ENCODE results near the gene CDH4. TPM values are rescaled to one million over a fixed set of nuclear protein-coding genes. Genes with fewer than 3 reads are reported as not detected.

CDH4 gene
- total and polyA plus RNA-seq, 2 of the 8 experiments (the other 6 are each of a cell fraction or from before 2014, with no cell fraction given) = 4.3 to 7.9 TPM

DNA sequence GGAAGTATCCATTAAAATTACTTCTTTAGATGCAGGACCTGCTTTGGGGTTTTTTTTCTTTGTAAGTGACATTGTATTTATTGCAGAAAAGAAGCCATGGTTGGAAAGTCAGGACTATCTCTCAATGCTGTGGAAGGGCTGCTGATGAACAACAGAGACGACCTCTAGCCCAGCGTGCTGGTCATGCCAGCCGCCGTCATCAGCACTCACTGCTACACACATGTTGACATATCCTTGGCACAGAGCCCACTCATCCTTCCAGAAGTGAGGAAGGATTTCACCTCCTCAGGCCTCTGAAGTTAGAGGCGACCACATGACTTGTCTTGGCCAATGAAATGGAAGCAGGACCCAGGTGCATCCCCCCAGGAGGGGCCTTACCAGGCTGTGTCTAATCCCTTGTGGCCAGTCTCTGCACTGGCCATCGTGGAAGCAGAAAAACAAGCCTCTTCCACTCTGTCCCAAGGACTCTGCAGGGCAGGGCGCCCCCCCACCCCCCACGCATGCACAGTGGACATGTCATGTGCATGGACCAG lies 470.2 kb downstream of the CDH4 start:
- Histone ChIP-seq H2AK5ac (ENCODE audit: low read depth, low read length) (no peak overlapping the region), H3K4ac (replicated peaks; ENCODE audit: insufficient read length, low read depth, low read length) (no peak overlapping the region), H2BK120ac (replicated peaks; ENCODE audit: low read depth, low read length) (no peak overlapping the region), H3K23me2 (ENCODE audit: low read depth, low read length) (peaks cover 3% of the 10 kb centered on the region; the same call in 1 of the 2 replicates), H4K5ac (ENCODE audit: insufficient read length, low read depth, low read length) (no peak overlapping the region), H4K8ac (ENCODE audit: extremely low read depth, insufficient read depth, low read length) (no peak overlapping the region), H3K56ac (replicated peaks; ENCODE audit: insufficient read length, low read depth, low read length) (no peak overlapping the region), H3K14ac (ENCODE audit: insufficient read length) (no peak overlapping the region), H3K27me3 (replicated peaks in 1 of 4; ENCODE audit: control insufficient read depth in 3 of 4, extremely low read depth in 1 of 4, insufficient read depth in 3 of 4, low read length in 3 of 4) (peaks cover 0 to 6% (median 0%) of the 10 kb centered on the region in 4 experiments; a peak in 4 of 7 replicates), H4K20me1 (replicated peaks in 1 of 2; ENCODE audit: control insufficient read depth in 1 of 2, insufficient read depth in 2 of 2, low read length in 2 of 2) (peaks cover 0 to 10% of the 10 kb centered on the region in 2 experiments), H3K4me1 (replicated peaks in 1 of 4; ENCODE audit: control insufficient read depth in 3 of 4, insufficient read depth in 4 of 4, low read length in 3 of 4) (peaks cover 8 to 19% (median 13%) of the 10 kb centered on the region in 4 experiments), H3K36me3 (ENCODE audit: control insufficient read depth in 2 of 4, insufficient read depth in 4 of 4, low read length in 3 of 4) (no peaks in the 10 kb centered on the region; a peak in 1 of 8 replicates), H3K9me3 (ENCODE audit: insufficient read depth in 2 of 2, low read depth in 1 of 2, low read length in 1 of 2) (peaks cover under 1 to 6% of the 10 kb centered on the region in 2 experiments; a peak in 2 of 4 replicates), H3K4me3 (ENCODE audit: extremely low read depth in 1 of 4, insufficient read depth in 2 of 4, low read depth in 3 of 4, low read length in 4 of 4) (no peak overlapping the region), H3K23ac (ENCODE audit: insufficient read length) (no peak overlapping the region), H2BK20ac (ENCODE audit: low read length) (no peak overlapping the region), H3K27ac (ENCODE audit: low read depth, low read length) (no peak overlapping the region), H3K9ac (replicated peaks in 1 of 4; ENCODE audit: extremely low read depth in 1 of 4, low read depth in 3 of 4, low read length in 3 of 4) (no peak overlapping the region), H3K18ac (ENCODE audit: extremely low read depth, low read length) (no peak overlapping the region), H4K91ac (replicated peaks; ENCODE audit: insufficient read length, low read length) (no peak overlapping the region), H3K79me1 (ENCODE audit: low read depth, low read length) (no peaks in the 10 kb centered on the region; the same call in 1 of the 2 replicates), H2BK5ac (ENCODE audit: low read depth, low read length) (no peak overlapping the region), H2BK15ac (ENCODE audit: low read length) (no peak overlapping the region), H2BK12ac (ENCODE audit: low read depth, low read length) (no peak overlapping the region), H3K79me2 (ENCODE audit: control insufficient read depth in 1 of 2, insufficient read depth in 2 of 2, low read length in 2 of 2) (no peaks in the 10 kb centered on the region; a peak in 1 of 4 replicates), H2AFZ (ENCODE audit: low read length) (no peak overlapping the region), H3K4me2 (ENCODE audit: insufficient read depth in 1 of 2, low read depth in 2 of 2, low read length in 2 of 2) (no peak overlapping the region)
- 95% methylated on average over 8 of the region's 8 CpGs; no CpG with 5 or more reads in 1 of the 2 experiments for WGBS, 2 experiments (ENCODE audit: extremely low coverage in 1 of 2, insufficient coverage in 1 of 2, insufficient read length in 1 of 2, insufficient replicate concordance in 2 of 2, low coverage in 1 of 2, low lambda C conversion rate in 2 of 2, missing lambda C conversion rate in 1 of 2)
- no peak for DNase-seq (ENCODE audit: low read depth in 1 of 2, low spot score in 2 of 2)
- no peak for TF ChIP-seq EP300 (IDR thresholded peaks at IDR 0.05; ENCODE audit: borderline replicate concordance in 1 of 2, low read depth in 2 of 2, low read length in 2 of 2)
- no peak for TF ChIP-seq GABPA (IDR thresholded peaks at IDR 0.05; ENCODE audit: borderline replicate concordance, insufficient read depth, low read length)
- no peak for TF ChIP-seq CTBP2 (IDR thresholded peaks at IDR 0.05; ENCODE audit: borderline replicate concordance, insufficient read depth, insufficient read length, low read length)
- no peak for TF ChIP-seq SP1 (IDR thresholded peaks at IDR 0.05; ENCODE audit: low read depth, low read length)
- TF ChIP-seq TCF12 (IDR thresholded peaks at IDR 0.05; ENCODE audit: low read depth, low read length) = no peak
- no peak for TF ChIP-seq POLR2A (IDR thresholded peaks at IDR 0.05; ENCODE audit: control extremely low read depth in 1 of 2, low read depth in 2 of 2, low read length in 2 of 2)
- no peak for TF ChIP-seq BACH1 (IDR thresholded peaks at IDR 0.05; ENCODE audit: low read length)
- no peak for TF ChIP-seq CBX8 (IDR thresholded peaks at IDR 0.05; ENCODE audit: borderline replicate concordance, low read depth, low read length)
- no peak for TF ChIP-seq KDM1A (IDR thresholded peaks at IDR 0.05; ENCODE audit: borderline replicate concordance, low read length)
- TF ChIP-seq HDAC6 (IDR thresholded peaks at IDR 0.05; ENCODE audit: low read depth, low read length) = no peak
- no peak for TF ChIP-seq RFX5 (IDR thresholded peaks at IDR 0.05; ENCODE audit: borderline replicate concordance, low read depth, low read length)
- TF ChIP-seq RBBP5 (IDR thresholded peaks at IDR 0.05; ENCODE audit: borderline replicate concordance, low read depth, low read length) = no peak
- TF ChIP-seq TAF1 (IDR thresholded peaks at IDR 0.05; ENCODE audit: low read depth, low read length) = no peak
- FAIRE-seq = no peak
- POLR2A ChIA-PET (ENCODE audit: partially characterized antibody) = no interaction called here
- CTCF ChIA-PET (ENCODE audit: partially characterized antibody) = no interaction called here

Data from H1 (cell line).